Activated naive CD4-positive, alpha-beta T cell treated with anti-CD3 and anti-CD28 coated beads, Interleukin-2, amount 50 U/mL, for 72 hours (primary cell): ENCODE results near the gene RTP3. TPM values are rescaled to one million over a fixed set of nuclear protein-coding genes. Genes with fewer than 3 reads are reported as not detected.
A peak's percentile ranks its signal among the peaks of the same experiment; 100 is the strongest.
"Not testable (repeated sequence)": the region's sequence is repeated elsewhere in the genome, so short reads cannot be mapped to it uniquely, and the experiment has no call there.

Experiments
- ATAC-seq, 2 donors: fragments of 150-1000 bp; cut with Tn5 transposase; 2 replicates each; pipeline ENCODE4 v1.10.0; 2021; ENCODE audit warnings: mild to moderate bottlenecking in 2 of 2, moderate library complexity in 2 of 2
- DNase-seq, 2 donors: peaks; one replicate each; pipeline ENCODE4 v3.0.0; 2021 to 2022; ENCODE audit warnings: low spot score in 2 of 2
- H3K27ac Mint-ChIP-seq, 2 donors: one replicate each; pipeline ENCODE4 v1.8.0; 2022; ENCODE audit warnings: mild to moderate bottlenecking in 2 of 2, mixed read lengths in 2 of 2
- H3K36me3 Mint-ChIP-seq, 2 donors: one replicate each; pipeline ENCODE4 v1.8.0; 2022; ENCODE audit warnings: mixed read lengths in 2 of 2
- H3K9me3 Mint-ChIP-seq, 2 donors: one replicate each; pipeline ENCODE4 v1.8.0; 2022; ENCODE audit warnings: mixed read lengths in 2 of 2
- total RNA-seq, 2 donors: library from RNA; stranded (reverse); gene quantifications; one replicate each; pipeline ENCODE4 v1.2.3, GENCODE V29; 2022

The RTP3 gene
- total RNA-seq, 2 donors from 2014 or later = not detected

DNA sequence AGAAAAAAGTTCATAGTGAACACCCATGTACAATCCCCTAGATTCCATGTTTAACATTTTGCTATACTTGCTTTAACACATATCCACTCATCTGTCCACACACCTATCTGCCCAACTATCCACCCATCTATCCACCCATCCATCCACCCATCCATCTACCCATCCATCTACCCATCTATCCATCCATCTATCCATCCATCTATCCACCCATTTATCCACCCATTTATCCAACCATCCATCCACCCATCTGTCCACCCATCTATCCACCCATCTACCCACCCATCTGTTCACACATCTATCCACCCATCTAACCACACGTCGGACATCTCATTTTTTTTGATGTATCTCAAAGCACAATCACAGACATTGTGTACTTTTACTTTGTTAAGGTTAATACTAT, 25.8 kb downstream of the RTP3 start:
- no peaks in the 10 kb centered on the region for H3K9me3 Mint-ChIP-seq
- H3K27ac Mint-ChIP-seq = no peak overlapping the region
- ATAC-seq (no peak), DNase-seq (no peak)
- no peaks in the 10 kb centered on the region for H3K36me3 Mint-ChIP-seq

GRCh38 chr3:46524008-46524407, 26.2 kb downstream of the RTP3 start:
- ATAC-seq = no peak
- H3K27ac Mint-ChIP-seq = no peak overlapping the region

DNA sequence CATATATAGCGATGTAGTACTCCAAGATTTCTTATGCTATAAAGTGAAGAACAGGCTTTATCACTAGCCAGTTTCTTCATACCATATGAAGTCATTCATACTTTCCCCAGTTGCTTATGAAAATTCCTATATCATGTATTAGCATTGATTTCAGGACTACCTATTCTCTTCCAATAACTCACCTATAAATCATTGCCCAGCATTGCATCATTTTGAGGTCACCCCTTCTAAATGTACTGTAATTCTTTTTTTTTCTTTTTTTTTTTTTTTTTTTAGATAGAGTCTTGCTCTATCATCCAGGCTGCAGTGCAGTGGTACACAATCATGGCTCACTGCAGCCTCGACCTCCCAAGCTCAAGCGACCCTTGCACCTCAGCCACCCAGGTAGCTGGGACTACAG, 27.1 kb downstream of the RTP3 start:
- DNase-seq = no peak
- H3K36me3 Mint-ChIP-seq = no peaks in the 10 kb centered on the region
- H3K27ac Mint-ChIP-seq = no peak overlapping the region
- ATAC-seq = no peak
- H3K9me3 Mint-ChIP-seq = no peaks in the 10 kb centered on the region

More at GRCh38 chr3:46524008-46524407, 26.2 kb downstream of the RTP3 start:
- H3K9me3 Mint-ChIP-seq = no peaks in the 10 kb centered on the region
- H3K36me3 Mint-ChIP-seq = no peaks in the 10 kb centered on the region
- no peak for DNase-seq

DNA sequence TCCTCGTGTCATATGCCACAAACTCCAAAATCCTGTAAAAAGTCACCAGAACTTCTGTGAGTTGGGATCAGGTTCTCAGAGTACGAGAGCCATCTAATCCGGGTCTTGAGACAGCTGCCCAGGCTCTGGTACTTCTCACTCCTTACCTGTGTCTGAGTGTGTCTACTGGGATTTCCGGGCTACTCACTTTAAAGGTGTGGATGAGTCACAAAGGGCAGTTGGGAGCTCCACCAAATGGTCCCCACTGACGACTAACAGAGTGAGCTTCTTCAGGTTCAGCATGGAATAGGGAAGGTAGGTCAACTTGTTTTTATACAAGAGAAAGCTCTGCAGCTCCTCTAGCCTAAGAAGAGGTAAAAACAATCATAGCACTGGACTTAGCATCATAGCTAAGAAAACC, 29.5 kb downstream of the RTP3 start:
- no peaks in the 10 kb centered on the region for H3K9me3 Mint-ChIP-seq
- ATAC-seq (no peak), DNase-seq (no peak)
- no peak overlapping the region for H3K27ac Mint-ChIP-seq
- H3K36me3 Mint-ChIP-seq = no peaks in the 10 kb centered on the region

DNA sequence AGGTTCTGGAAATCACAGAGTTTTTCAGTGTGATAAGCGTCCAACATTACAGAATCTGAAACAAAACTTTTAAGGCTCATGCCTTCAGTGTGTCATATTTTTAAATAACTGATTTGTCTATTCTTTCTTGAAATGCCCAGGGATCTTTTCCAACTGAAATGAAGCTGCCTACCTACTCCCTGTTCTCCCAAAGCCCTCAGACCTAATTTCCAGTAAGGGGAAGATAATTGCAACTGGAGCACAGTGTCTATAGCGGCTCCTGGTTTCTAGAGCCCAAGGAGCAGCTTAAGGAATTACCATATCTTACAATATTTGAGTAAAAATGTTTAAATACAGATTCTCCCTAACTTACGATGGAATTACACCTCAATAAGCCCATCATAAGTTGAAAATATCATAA, 35.3 kb downstream of the RTP3 start:
- H3K9me3 Mint-ChIP-seq = peaks cover 0 to 7% of the 10 kb centered on the region in 2 donors
- DNase-seq (no peak), ATAC-seq (no peak)
- no peak overlapping the region for H3K27ac Mint-ChIP-seq
- no peaks in the 10 kb centered on the region for H3K36me3 Mint-ChIP-seq

DNA sequence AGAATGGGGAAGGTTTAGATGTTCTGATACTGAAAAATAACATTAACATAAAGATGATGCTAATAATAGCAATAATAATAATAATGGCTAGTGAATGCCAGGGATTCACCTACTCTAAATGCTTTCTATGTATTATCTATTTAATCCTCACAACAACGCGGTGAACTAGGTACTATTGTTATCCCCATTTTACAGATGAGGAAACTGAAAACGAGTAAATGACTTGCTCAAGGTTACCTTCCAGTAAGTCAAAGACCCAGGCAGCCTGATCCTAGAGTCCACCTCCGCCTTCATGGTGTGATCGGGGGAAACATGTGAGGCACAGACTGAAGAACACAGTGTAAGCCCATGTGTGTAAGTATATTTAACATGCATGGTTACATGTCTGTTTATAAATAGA, 38.0 kb downstream of the RTP3 start:
- no peak for DNase-seq
- H3K27ac Mint-ChIP-seq = no peak overlapping the region
- peaks cover 0 to 7% of the 10 kb centered on the region in 2 donors for H3K9me3 Mint-ChIP-seq
- H3K36me3 Mint-ChIP-seq = no peaks in the 10 kb centered on the region
- ATAC-seq = no peak

DNA sequence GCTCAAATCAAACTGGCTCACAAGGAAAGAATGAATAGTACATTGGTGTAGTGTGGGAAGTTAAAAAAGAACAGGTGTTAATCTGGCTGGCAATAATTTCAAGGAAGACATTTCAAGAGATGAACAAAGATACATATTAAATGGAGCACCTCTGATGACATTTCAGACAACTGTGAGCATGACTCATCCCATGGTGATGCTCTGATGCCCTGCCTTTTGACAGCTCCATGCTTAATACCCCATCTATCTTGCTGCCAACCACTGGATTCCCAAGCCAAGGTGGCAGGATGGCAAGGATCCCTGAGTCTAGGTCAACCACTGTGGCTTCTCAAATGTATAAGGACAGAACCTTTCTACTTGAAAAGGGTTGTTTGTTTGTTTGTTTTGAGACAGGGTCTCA, 39.0 kb downstream of the RTP3 start:
- ATAC-seq = no peak
- Mint-ChIP-seq H3K9me3 (peaks cover 0 to 7% of the 10 kb centered on the region in 2 donors), H3K36me3 (no peaks in the 10 kb centered on the region), H3K27ac (peak overlapping the region in 1 of 2 donors; percentile 51)
- DNase-seq = no peak

- Mint-ChIP-seq H3K27ac (peak overlapping the region in 1 of 2 donors; percentile 51), H3K9me3 (peaks cover 0 to 7% of the 10 kb centered on the region in 2 donors), H3K36me3 (no peaks in the 10 kb centered on the region)
- no peak for ATAC-seq
- no peak for DNase-seq
Measured at GRCh38 chr3:46537316-46537715, 39.5 kb downstream of the RTP3 start.

- DNase-seq (no peak), ATAC-seq (no peak)
- no peak overlapping the region for H3K27ac Mint-ChIP-seq
- no peaks in the 10 kb centered on the region for H3K36me3 Mint-ChIP-seq
- H3K9me3 Mint-ChIP-seq = peaks cover 0 to 7% of the 10 kb centered on the region in 2 donors
Measured at GRCh38 chr3:46537779-46538178, 40.0 kb downstream of the RTP3 start.

DNA sequence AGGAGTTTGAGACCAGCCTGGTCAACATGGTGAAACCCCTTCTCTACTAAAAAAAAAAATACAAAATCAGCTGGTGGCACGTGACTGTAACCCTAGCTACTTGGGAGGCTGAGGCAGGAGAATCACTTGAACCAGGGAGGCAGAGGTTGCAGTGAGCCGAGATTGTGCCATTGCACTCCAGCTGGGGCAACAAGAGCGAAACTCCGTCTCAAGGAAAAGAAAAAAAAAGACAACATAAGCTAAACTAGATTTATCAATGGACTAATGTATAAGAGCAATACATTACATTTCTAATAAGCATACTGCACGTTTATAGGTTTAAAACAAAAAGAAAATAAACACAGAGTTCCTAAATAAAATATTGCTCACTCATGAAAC, 40.6 kb downstream of the RTP3 start:
- not testable (repeated sequence) for DNase-seq, ATAC-seq, H3K9me3 Mint-ChIP-seq, H3K36me3 Mint-ChIP-seq
- H3K27ac Mint-ChIP-seq = peak overlapping the region in 1 of 2 donors; percentile 85

GRCh38 chr3:46538803-46539442, 41.1 kb downstream of the RTP3 start:
- ATAC-seq (peak; percentile 90), DNase-seq (peak; percentile 64 to 75)
- no peaks in the 10 kb centered on the region for H3K36me3 Mint-ChIP-seq
- H3K27ac Mint-ChIP-seq = peak overlapping the region in 1 of 2 donors; percentile 85
- H3K9me3 Mint-ChIP-seq = peaks cover 0 to 6% of the 10 kb centered on the region in 2 donors

DNA sequence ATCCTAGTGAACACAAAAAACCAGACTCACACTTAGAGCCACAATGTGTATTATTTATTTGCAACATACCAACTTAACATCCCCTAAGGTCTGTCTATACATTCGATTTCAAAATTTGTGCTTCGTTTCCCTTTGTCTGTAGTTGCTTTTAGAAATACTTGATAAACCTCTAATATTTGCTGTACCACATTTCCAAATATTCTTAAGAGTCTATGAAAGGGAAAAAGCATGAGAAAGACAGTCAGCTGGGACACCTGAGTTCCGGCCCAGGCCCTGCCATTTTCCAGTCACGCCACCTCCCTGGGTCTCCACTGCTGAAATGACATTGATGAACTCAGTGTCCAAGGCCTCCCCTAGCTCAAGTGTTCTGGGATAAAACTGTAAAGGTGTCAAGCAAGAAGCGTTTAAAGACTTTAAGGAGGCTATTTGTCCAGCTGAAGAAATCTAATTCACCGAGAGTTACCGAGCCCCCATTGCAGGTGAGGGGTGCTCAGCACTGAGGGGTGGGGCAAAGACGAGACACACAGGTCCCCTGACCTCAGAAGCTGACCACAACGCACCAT, 41.7 kb downstream of the RTP3 start:
- no peaks in the 10 kb centered on the region for H3K36me3 Mint-ChIP-seq
- H3K9me3 Mint-ChIP-seq = no peaks in the 10 kb centered on the region
- peak overlapping the region in 1 of 2 donors; percentile 85 for H3K27ac Mint-ChIP-seq
- DNase-seq (no peak), ATAC-seq (no peak)

DNA sequence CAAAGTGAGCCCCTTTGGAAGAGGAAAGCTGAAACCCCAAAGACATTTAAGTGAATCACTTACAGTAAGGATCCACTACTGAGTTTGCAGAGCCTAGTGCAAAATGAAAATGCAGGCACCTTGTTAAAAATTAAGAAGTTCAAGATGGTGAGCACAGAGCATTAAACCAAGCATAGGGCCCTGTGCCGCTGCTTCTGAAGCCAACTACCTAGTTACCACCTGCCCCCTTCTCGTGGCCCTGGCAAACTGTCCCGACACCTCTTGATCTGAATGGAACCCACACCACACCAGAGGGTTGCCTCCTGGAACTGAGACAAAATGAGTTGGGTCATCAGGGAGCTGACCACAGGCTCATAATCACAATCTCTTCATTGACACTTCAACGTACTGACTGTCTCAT, 42.8 kb downstream of the RTP3 start:
- no peak for ATAC-seq
- H3K36me3 Mint-ChIP-seq = no peaks in the 10 kb centered on the region
- no peak for DNase-seq
- no peak overlapping the region for H3K27ac Mint-ChIP-seq
- H3K9me3 Mint-ChIP-seq = no peaks in the 10 kb centered on the region

DNA sequence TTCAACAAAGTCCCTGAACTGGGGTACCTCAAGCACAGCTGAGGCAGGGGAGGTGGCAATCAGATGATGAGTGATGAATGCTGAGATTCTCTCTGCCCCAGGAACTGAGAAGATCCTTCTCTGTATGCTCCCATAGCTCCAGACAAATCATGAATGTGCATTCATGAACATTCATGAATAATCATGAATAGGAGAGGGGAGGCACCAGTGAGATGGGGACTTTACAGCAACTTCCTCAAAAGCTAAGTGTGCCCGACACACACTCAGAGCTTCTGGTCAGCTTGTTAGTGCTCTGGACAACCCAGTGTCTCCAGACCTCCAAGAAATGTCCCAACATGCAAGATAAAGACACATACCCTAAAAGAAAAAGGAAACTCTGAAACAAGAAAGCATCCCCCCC, 44.1 kb downstream of the RTP3 start:
- Mint-ChIP-seq H3K27ac (peak overlapping the region in 1 of 2 donors; percentile 48), H3K9me3 (no peaks in the 10 kb centered on the region), H3K36me3 (no peaks in the 10 kb centered on the region)
- DNase-seq (no peak), ATAC-seq (no peak)

GRCh38 chr3:46542344-46542743, 44.6 kb downstream of the RTP3 start:
- no peaks in the 10 kb centered on the region for H3K9me3 Mint-ChIP-seq
- ATAC-seq = no peak
- no peaks in the 10 kb centered on the region for H3K36me3 Mint-ChIP-seq
- DNase-seq = no peak
- no peak overlapping the region for H3K27ac Mint-ChIP-seq

DNA sequence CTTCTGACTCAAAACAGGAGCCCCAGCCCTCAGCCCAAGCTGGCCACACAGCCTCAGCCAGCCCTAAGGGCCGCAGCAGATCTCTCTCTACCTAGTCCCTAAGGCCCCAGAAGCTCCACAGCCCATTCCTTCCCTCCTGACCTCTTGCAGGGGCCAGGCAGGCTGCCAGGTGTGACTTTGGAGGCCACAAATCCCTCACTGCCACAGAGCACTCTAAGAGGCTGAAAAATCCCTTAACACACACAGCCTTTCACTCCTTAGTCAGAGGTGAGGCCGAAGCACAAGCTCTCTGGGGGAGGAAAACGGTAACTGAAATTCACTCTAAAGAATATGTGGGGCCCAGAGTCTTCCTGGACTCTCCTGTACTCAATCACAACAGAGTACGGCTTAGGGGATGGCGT, 45.0 kb downstream of the RTP3 start:
- no peaks in the 10 kb centered on the region for H3K9me3 Mint-ChIP-seq
- DNase-seq (no peak), ATAC-seq (no peak)
- no peak overlapping the region for H3K27ac Mint-ChIP-seq
- H3K36me3 Mint-ChIP-seq = no peaks in the 10 kb centered on the region

GRCh38 chr3:46544771-46545503, 47.2 kb downstream of the RTP3 start:
- Mint-ChIP-seq H3K9me3 (no peaks in the 10 kb centered on the region), H3K27ac (no peak overlapping the region)

More at GRCh38 chr3:46544771-46545503, 47.2 kb downstream of the RTP3 start:
- no peaks in the 10 kb centered on the region for H3K36me3 Mint-ChIP-seq
- no peak for ATAC-seq
- DNase-seq = no peak
